Measurements from ENCODE around the gene ZFAND6. TPM values are rescaled to one million over a fixed set of nuclear protein-coding genes. Genes with fewer than 3 reads are reported as not detected.

Gene ZFAND6
- polyA plus RNA-seq, 1 donor from 2014 or later: 353 TPM

- no peak for TF ChIP-seq EP300 (conservative IDR thresholded peaks at IDR 0.05; ENCODE audit: poor library complexity, severe bottlenecking)
- TF ChIP-seq SMC3 (conservative IDR thresholded peaks at IDR 0.05; ENCODE audit: poor library complexity): no peak
- TF ChIP-seq EZH2 (IDR thresholded peaks at IDR 0.05; ENCODE audit: borderline replicate concordance, insufficient read depth, low read length, poor library complexity, severe bottlenecking): no peak
- TF ChIP-seq TAF1 (IDR thresholded peaks at IDR 0.05; ENCODE audit: low read depth): no peak
- no peak for TF ChIP-seq RAD21 (conservative IDR thresholded peaks at IDR 0.05)
- TF ChIP-seq REST (IDR thresholded peaks at IDR 0.05; ENCODE audit: borderline replicate concordance): no peak
- no peak for TF ChIP-seq POLR2AphosphoS5 (IDR thresholded peaks at IDR 0.05)
- no peak for TF ChIP-seq CTCF (IDR thresholded peaks at IDR 0.05; ENCODE audit: poor library complexity, severe bottlenecking)
- TF ChIP-seq MXI1 (conservative IDR thresholded peaks at IDR 0.05; ENCODE audit: poor library complexity, severe bottlenecking): no peak
- no peaks in the 10 kb centered on the region for H3K36me3 ChIP-seq (ENCODE audit: insufficient read depth, low read length)
- no peaks in the 10 kb centered on the region for H3F3A ChIP-seq (ENCODE audit: insufficient read depth, low read length, poor library complexity, severe bottlenecking)
- H4K20me1 ChIP-seq (ENCODE audit: insufficient read depth): no peaks in the 10 kb centered on the region
- H3K4me3 ChIP-seq (ENCODE audit: low read length): no peak overlapping the region
- H3K79me2 ChIP-seq (replicated peaks; ENCODE audit: insufficient read depth, low read length): no peaks in the 10 kb centered on the region
- H3K9me2 ChIP-seq (ENCODE audit: insufficient read depth, low read length): no peaks in the 10 kb centered on the region
- no peak overlapping the region for H3K4me2 ChIP-seq (ENCODE audit: low read length)
- H2AFZ ChIP-seq (ENCODE audit: low read depth, low read length): no peak overlapping the region
- no peaks in the 10 kb centered on the region for H3K9me3 ChIP-seq (ENCODE audit: low read length)
- no peak overlapping the region for H3K27ac ChIP-seq (ENCODE audit: low read length)
- H3K9ac ChIP-seq (ENCODE audit: low read length): no peak overlapping the region
- H3K27me3 ChIP-seq (ENCODE audit: insufficient read depth, low read depth, low read length): no peaks in the 10 kb centered on the region
These were observed 123.3 kb downstream of the ZFAND6 start for GRCh38 chr15:80182611-80183261.

GRCh38 chr15:80183306-80183705 lies 123.8 kb downstream of the ZFAND6 start:
- H3K4me2 ChIP-seq (ENCODE audit: low read length): no peak overlapping the region
- H3F3A ChIP-seq (ENCODE audit: insufficient read depth, low read length, poor library complexity, severe bottlenecking): no peaks in the 10 kb centered on the region
- no peak overlapping the region for H2AFZ ChIP-seq (ENCODE audit: low read depth, low read length)
- no peaks in the 10 kb centered on the region for H3K36me3 ChIP-seq (ENCODE audit: insufficient read depth, low read length)
- H3K9me2 ChIP-seq (ENCODE audit: insufficient read depth, low read length): no peaks in the 10 kb centered on the region
- TF ChIP-seq RAD21 (conservative IDR thresholded peaks at IDR 0.05): no peak
- no peak for TF ChIP-seq SMC3 (conservative IDR thresholded peaks at IDR 0.05; ENCODE audit: poor library complexity)
- no peak for TF ChIP-seq REST (IDR thresholded peaks at IDR 0.05; ENCODE audit: borderline replicate concordance)
- no peak for TF ChIP-seq MXI1 (conservative IDR thresholded peaks at IDR 0.05; ENCODE audit: poor library complexity, severe bottlenecking)
- no peak for TF ChIP-seq CTCF (IDR thresholded peaks at IDR 0.05; ENCODE audit: poor library complexity, severe bottlenecking)
- no peak for TF ChIP-seq TAF1 (IDR thresholded peaks at IDR 0.05; ENCODE audit: low read depth)
- no peak for TF ChIP-seq EZH2 (IDR thresholded peaks at IDR 0.05; ENCODE audit: borderline replicate concordance, insufficient read depth, low read length, poor library complexity, severe bottlenecking)
- TF ChIP-seq POLR2AphosphoS5 (IDR thresholded peaks at IDR 0.05): no peak
- no peak for TF ChIP-seq EP300 (conservative IDR thresholded peaks at IDR 0.05; ENCODE audit: poor library complexity, severe bottlenecking)
- H3K27ac ChIP-seq (ENCODE audit: low read length): no peak overlapping the region
- no peak overlapping the region for H3K4me3 ChIP-seq (ENCODE audit: low read length)
- H3K9ac ChIP-seq (ENCODE audit: low read length): no peak overlapping the region
- H3K9me3 ChIP-seq (ENCODE audit: low read length): no peaks in the 10 kb centered on the region
- H3K79me2 ChIP-seq (replicated peaks; ENCODE audit: insufficient read depth, low read length): no peaks in the 10 kb centered on the region
- H4K20me1 ChIP-seq (ENCODE audit: insufficient read depth): no peaks in the 10 kb centered on the region
- H3K27me3 ChIP-seq (ENCODE audit: insufficient read depth, low read depth, low read length): no peaks in the 10 kb centered on the region
